Nephron progenitor cell (in vitro differentiated cells): ENCODE results near the gene PNPLA3.

Experiments
- DNase-seq: peaks from one replicate; pipeline ENCODE4 v3.0.0; 2021
- H3K27ac Mint-ChIP-seq: 2 replicates; pipeline ENCODE4 v1.8.0; 2021; ENCODE audit warnings: mild to moderate bottlenecking, moderate library complexity, mixed read lengths
- H3K27me3 Mint-ChIP-seq: 2 replicates; pipeline ENCODE4 v1.8.0; 2021; ENCODE audit warnings: mild to moderate bottlenecking, low read depth, mixed read lengths; ENCODE audit not compliant: poor library complexity
- H3K36me3 Mint-ChIP-seq: 2 replicates; pipeline ENCODE4 v1.8.0; 2021; ENCODE audit warnings: low read depth, mixed read lengths
- H3K4me1 Mint-ChIP-seq: 2 replicates; pipeline ENCODE4 v1.8.0; 2021; ENCODE audit warnings: mixed read lengths
- H3K4me3 Mint-ChIP-seq: 2 replicates; pipeline ENCODE4 v1.8.0; 2021; ENCODE audit warnings: mild to moderate bottlenecking, moderate library complexity, mixed read lengths
- H3K9me3 Mint-ChIP-seq: 2 replicates; pipeline ENCODE4 v1.8.0; 2021; ENCODE audit warnings: mild to moderate bottlenecking, moderate library complexity, mixed read lengths
- TF ChIP-seq, protein P1 (sequence below): fragments of 200-600 bp; sonication (generic); IDR thresholded peaks from 2 replicates; pipeline ENCODE4 v1.5.0; 2021; ENCODE audit warnings: antibody characterized with exemption

Gene PNPLA3

DNA sequence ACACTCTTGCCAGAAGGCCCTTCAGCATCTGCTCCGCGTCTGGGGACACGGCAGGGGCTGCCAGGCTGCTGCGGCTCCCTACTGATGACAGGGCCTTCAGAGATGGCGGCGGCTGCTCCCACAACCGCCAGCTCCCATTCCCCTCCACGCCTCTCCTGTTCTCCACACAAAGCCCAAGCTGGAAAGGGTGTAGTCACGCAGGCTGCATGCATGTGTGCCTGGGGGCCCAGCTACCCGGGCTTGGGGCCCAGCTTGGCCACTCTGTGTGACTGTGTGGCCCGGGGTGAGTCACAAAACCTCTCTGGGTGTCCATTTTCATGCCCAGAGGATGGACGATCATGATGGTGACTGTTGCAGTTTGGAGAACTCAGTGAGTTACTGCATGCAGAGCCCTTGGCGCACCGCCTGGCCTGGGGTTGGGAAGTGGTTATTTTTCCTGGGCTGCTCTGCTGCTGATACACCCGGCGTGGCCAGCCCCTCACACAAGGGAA is 68.8 kb downstream of the PNPLA3 start:
- Mint-ChIP-seq H3K36me3 (peaks cover 75% of the 10 kb centered on the region), H3K27ac (no peak overlapping the region), H3K4me1 (peaks cover 71% of the 10 kb centered on the region), H3K9me3 (no peaks in the 10 kb centered on the region), H3K4me3 (no peak overlapping the region), H3K27me3 (no peaks in the 10 kb centered on the region)
- no peak for DNase-seq
- TF ChIP-seq, protein P1, sequence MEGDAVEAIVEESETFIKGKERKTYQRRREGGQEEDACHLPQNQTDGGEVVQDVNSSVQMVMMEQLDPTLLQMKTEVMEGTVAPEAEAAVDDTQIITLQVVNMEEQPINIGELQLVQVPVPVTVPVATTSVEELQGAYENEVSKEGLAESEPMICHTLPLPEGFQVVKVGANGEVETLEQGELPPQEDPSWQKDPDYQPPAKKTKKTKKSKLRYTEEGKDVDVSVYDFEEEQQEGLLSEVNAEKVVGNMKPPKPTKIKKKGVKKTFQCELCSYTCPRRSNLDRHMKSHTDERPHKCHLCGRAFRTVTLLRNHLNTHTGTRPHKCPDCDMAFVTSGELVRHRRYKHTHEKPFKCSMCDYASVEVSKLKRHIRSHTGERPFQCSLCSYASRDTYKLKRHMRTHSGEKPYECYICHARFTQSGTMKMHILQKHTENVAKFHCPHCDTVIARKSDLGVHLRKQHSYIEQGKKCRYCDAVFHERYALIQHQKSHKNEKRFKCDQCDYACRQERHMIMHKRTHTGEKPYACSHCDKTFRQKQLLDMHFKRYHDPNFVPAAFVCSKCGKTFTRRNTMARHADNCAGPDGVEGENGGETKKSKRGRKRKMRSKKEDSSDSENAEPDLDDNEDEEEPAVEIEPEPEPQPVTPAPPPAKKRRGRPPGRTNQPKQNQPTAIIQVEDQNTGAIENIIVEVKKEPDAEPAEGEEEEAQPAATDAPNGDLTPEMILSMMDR, result no peak

DNA sequence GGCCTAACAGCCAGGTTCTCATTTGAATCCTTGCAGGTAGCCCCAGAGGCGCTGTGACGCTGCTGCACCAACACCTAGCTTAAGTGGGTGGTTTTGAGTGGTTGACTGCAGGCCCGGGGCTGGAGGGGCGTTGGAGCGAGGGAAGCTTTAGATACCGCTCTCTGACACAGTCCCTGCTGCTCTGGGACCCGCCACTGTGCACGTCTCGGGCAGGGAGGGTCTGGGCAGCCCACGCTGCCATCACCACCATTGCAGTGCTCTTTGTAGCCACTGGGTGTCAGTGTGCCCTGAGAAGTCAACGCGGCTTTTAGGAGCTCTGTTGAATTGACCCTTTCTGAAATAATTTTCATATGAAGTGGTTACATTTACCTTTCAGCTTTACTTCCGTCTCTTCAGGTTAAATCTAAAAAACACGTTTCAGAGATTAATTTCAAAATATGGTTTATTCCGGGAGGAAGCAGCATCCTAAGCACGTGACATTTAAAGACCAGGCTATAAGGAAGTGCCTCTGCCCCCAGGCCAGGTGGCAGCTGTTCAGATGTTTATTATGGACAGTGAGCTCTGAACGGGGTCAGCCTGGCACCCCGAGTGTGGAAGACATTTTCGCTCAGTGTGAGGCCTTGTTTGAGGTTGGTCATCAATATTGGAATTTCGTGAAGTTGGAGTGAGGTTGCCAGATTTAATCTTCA is 69.6 kb downstream of the PNPLA3 start:
- Mint-ChIP-seq H3K4me1 (peaks cover 68% of the 10 kb centered on the region), H3K4me3 (no peak overlapping the region), H3K36me3 (peaks cover 79% of the 10 kb centered on the region), H3K27ac (no peak overlapping the region), H3K27me3 (no peaks in the 10 kb centered on the region), H3K9me3 (no peaks in the 10 kb centered on the region)
- TF ChIP-seq, protein P1, result peak; percentile 94
- DNase-seq, result peak; percentile 76

DNA sequence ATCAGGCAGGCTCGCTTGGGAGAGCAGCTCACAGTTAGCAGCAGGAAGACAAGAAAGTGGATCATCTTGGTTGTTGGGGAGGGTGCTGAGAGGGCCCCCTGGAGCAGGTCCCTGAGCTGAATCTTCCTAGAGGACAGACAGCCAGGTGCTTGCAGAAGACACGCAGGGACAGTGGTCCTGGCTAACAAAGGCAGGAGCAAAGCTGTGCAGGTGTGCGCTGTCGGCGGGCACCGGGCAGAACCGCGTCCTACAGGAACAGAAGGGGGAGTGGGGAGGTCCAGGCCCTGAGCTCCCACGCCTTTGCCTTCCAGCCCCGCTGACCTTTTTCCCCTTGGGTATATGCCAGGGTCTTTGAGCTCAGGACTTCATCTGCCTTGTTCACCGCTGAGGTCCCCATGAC is 70.4 kb downstream of the PNPLA3 start:
- Mint-ChIP-seq H3K4me3 (no peak overlapping the region), H3K36me3 (peaks cover 83% of the 10 kb centered on the region)

DNA sequence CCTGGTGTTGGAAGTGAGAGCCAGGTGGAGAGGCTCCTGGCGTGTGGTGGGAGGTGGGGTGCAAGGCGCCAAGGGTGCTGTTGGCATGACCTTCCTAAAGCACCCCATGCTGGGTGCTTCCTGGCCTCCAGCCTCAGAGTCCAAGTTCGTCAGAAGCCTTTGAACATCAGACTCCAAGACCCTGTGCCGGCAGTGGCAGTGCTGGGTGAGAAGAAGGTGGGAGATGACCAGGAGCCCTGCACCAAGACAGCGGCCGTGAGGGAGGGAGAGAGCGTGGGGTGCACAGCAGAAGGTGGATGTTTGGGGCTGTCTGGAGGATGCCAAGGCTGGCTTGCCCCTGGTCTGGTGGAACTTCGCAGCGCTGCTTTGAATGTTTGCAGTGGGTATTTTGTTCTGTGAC is 70.8 kb downstream of the PNPLA3 start:
- Mint-ChIP-seq H3K27me3 (no peaks in the 10 kb centered on the region), H3K4me3 (no peak overlapping the region), H3K27ac (no peak overlapping the region), H3K36me3 (peaks cover 85% of the 10 kb centered on the region), H3K4me1 (peaks cover 68% of the 10 kb centered on the region), H3K9me3 (no peaks in the 10 kb centered on the region)
- no peak for DNase-seq
- TF ChIP-seq, protein P1, result no peak

More for the DNA sequence above, 70.4 kb downstream of the PNPLA3 start:
- Mint-ChIP-seq H3K4me1 (peaks cover 68% of the 10 kb centered on the region), H3K27me3 (no peaks in the 10 kb centered on the region), H3K9me3 (no peaks in the 10 kb centered on the region), H3K27ac (peak overlapping the region; percentile 62)
- no peak for DNase-seq
- TF ChIP-seq, protein P1, result no peak

DNA sequence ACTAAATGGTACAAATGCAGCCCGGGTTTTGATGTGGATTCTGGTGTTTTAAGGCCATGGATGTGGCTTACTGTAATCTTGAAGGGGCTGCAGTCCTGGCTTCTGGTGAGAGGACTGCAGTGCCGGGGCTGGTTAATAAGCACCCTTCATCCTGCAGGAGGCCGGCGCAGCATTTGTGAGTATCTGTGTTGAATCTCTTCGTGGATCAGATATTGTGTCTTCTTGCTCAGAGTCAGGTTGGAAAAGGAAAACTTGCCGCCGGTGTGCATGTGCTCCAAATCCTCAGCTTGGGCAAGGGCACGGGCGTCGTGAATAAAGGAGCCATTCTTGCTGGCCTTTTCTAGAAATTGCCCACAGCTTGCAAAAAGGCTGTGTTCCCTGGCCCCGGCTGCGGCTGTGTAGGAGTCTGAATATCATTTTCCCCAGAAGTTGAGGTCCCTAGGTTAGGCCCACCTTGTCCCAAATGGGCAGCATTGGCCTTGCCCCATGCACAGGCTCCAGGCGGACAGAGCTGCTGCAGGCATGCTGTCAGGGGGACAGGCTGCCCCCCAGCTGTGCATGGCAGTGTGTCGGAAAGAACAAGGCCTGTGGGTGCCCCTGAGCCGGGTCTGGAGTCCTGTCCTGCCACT is 71.6 kb downstream of the PNPLA3 start:
- peaks cover 68% of the 10 kb centered on the region for H3K4me1 Mint-ChIP-seq
- no peak overlapping the region for H3K27ac Mint-ChIP-seq
- H3K4me3 Mint-ChIP-seq, result no peak overlapping the region
- no peaks in the 10 kb centered on the region for H3K27me3 Mint-ChIP-seq
- TF ChIP-seq, protein P1, result no peak
- no peak for DNase-seq
- H3K9me3 Mint-ChIP-seq, result no peaks in the 10 kb centered on the region
- peaks cover 80% of the 10 kb centered on the region for H3K36me3 Mint-ChIP-seq
